ENCODE results near the gene CIB2.
A peak's percentile ranks its signal among the peaks of the same experiment; 100 is the strongest.

Gene CIB2

GRCh38 chr15:78107471-78107870 is 23.8 kb downstream of the CIB2 start:
- no peak for DNase-seq (ENCODE audit: low read depth)

GRCh38 chr15:78105476-78106241 is 25.6 kb downstream of the CIB2 start:
- DNase-seq (ENCODE audit: low read depth), result no peak

GRCh38 chr15:78104566-78105475 is 26.4 kb downstream of the CIB2 start:
- DNase-seq (ENCODE audit: low read depth), result no peak

GRCh38 chr15:78104119-78104479 is 27.1 kb downstream of the CIB2 start:
- DNase-seq (ENCODE audit: low read depth), result no peak

GRCh38 chr15:78103406-78104118 is 27.7 kb downstream of the CIB2 start:
- DNase-seq (ENCODE audit: low read depth), result peak; percentile 19

- DNase-seq (ENCODE audit: low read depth), result no peak
These were observed 28.5 kb downstream of the CIB2 start for GRCh38 chr15:78102741-78103140.

- no peak for DNase-seq (ENCODE audit: low read depth)
These were observed 29.0 kb downstream of the CIB2 start for GRCh38 chr15:78102211-78102610.

GRCh38 chr15:78101423-78102105 is 29.7 kb downstream of the CIB2 start:
- DNase-seq (ENCODE audit: low read depth), result no peak

- no peak for DNase-seq (ENCODE audit: low read depth)
These were observed 30.4 kb downstream of the CIB2 start for GRCh38 chr15:78100886-78101285.

- no peak for DNase-seq (ENCODE audit: low read depth)
These were observed 33.0 kb downstream of the CIB2 start for GRCh38 chr15:78098131-78098755.

- DNase-seq (ENCODE audit: low read depth), result no peak
These were observed 33.6 kb downstream of the CIB2 start for GRCh38 chr15:78097667-78098066.

GRCh38 chr15:78093242-78094020 is 37.8 kb downstream of the CIB2 start:
- DNase-seq (ENCODE audit: low read depth), result no peak

GRCh38 chr15:78092261-78093041 is 38.8 kb downstream of the CIB2 start, which contains the start of gene SH2D7:
SH2D7 (plus strand) TSS chr15:78092561; CDS start chr15:78092585, 24 bp downstream.
- DNase-seq (ENCODE audit: low read depth), result no peak

GRCh38 chr15:78090422-78091063 is 40.7 kb downstream of the CIB2 start:
- no peak for DNase-seq (ENCODE audit: low read depth)

GRCh38 chr15:78088773-78089080 is 42.5 kb downstream of the CIB2 start:
- no peak for DNase-seq (ENCODE audit: low read depth)

GRCh38 chr15:78087951-78088772 is 43.1 kb downstream of the CIB2 start:
- no peak for DNase-seq (ENCODE audit: low read depth)

- no peak for DNase-seq (ENCODE audit: low read depth)
These were observed 45.3 kb downstream of the CIB2 start for GRCh38 chr15:78085928-78086327.

GRCh38 chr15:78084449-78084750 is 46.8 kb downstream of the CIB2 start:
- no peak for DNase-seq (ENCODE audit: low read depth)

Data from activated T-cell treated with anti-CD3 and anti-CD28 coated beads for 1 hour (primary cell).